Hematopoietic multipotent progenitor cell treated with erythropoietin and hydrocortisone succinate and interleukin-3 and kit ligand, for 17 days (in vitro differentiated cells): Measurements from ENCODE around the gene INAFM2.

ENCODE experiments used
- DNase-seq: peaks from one replicate; pipeline ENCODE4 v3.0.0-alpha.2; 2015; ENCODE audit warnings: low spot score

Gene INAFM2

DNA sequence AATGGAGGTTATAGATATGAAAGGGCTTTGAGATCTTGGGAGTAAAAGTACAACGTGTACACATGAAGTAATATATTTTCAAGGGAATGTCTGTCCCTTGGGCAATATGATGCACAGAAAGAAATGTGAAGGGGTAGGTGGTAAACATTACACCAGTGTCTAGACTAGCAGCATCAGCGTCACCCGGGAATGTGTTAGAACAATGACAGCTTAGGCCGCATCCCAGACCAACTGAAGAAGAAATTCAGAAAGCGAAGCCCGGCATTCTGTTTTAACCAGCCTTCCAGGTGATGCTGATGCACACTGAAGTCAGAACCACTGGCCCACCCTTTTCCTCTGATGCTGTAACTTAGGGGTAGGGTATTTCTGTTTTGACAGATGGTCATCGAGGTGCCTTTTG, 6.3 kb downstream of the INAFM2 start:
- DNase-seq: no peak

DNA sequence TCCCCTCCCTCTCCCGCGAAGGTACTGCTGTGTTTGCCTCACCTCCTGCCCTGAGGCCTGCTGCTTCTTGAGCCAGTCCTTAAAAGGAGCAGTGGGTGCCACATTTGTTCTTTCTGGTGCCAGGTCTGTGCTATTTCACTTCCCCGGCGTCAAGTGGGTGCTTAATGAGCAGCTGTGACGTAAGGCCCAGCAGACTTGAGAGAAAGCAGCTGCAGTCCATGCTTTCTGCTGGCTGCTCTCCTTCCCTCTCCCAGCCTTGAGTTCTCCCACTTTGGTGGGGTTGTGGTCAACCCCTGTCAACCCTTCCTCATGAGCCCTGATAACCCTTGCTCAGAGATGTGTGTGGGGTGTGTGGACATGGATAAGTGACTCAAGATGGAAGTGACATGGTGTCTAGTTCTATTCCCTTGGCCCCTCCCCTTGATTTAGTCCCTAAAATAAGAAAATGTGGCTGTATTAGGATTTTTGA, 6.9 kb downstream of the INAFM2 start:
- DNase-seq: no peak

DNA sequence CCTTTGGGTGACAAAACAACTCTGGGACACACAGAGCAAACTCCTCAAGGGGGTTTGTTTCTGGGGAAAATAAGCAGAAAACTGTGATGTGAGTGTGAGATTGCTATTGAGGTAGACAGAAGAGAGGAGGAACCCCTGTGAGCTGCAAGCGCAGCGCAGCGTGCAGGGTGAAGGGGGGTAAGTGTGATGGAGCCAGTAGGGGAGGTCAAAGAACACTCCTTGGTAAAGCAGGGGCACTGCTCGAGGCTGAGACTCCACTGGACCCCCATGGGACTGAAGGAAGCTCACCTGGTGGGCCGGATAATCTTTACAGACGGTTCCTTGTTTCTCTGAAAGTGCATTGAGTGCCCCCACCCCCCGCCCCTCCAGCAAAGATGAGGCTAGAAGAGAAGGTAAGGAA, 7.5 kb downstream of the INAFM2 start:
- DNase-seq: no peak

GRCh38 chr15:40331637-40332036, 8.1 kb downstream of the INAFM2 start:
- DNase-seq: no peak

DNA sequence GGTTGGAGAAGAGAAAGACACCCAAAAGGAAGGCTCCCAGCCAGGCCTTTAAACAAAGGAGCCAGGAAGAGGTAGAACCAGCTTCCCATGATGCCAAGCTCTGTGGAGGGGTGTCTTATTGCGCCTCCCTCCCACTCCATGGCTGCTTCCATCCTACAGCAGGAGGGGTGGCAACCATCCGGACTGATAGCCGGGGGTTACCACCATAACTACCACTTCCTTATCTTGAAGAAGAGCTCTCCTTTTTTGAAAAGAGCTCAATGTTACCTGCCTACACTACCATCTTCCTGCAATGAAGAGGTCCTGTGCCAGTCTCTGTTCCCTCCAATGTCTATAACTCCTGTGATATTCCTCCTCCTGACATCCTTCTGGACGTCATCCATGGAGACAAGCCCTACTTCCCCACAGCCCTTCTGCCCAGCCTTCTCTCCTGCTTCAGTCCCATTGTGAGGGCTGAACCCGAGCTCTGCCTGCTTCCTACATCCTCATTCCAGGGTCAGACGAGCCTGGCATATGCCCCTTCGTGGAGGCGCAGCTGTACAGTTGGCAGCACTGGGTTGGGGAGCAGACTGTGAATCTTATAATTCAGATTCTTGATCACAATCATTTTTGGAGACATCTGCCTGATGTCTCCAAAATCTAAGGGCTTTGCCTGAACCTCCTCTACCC, 8.8 kb downstream of the INAFM2 start:
- no peak for DNase-seq

DNA sequence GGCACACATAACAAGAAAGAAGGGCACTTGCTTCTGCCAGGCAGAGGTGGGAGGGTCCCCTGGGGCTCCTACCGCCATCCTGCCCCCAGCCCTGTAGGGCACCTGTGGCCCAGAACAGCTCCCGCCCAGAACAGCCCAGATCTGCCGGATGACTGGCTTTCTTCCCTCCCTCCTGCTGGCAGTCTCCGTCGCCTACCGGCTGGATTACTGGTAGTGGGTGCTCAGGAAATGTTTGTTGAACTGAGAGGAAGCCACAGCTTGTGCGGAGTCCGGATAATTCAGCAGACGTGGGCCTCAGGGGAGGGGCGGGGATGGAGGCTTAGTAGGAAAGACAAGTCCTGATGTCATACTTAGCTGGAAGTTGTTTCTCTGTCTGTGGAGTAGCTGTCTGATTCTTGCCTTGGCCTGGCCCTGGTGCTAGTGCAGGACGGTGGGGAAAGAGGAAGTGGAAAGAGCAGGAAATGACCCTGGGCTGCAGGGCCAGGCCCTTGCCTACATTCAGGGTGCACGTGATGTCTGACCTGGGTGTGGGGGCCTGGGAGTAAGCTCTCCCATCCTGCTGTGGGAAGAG, 10.5 kb downstream of the INAFM2 start:
- no peak for DNase-seq

GRCh38 chr15:40334541-40334940, 11.0 kb downstream of the INAFM2 start:
- no peak for DNase-seq

GRCh38 chr15:40334941-40335795, 11.7 kb downstream of the INAFM2 start:
- no peak for DNase-seq

DNA sequence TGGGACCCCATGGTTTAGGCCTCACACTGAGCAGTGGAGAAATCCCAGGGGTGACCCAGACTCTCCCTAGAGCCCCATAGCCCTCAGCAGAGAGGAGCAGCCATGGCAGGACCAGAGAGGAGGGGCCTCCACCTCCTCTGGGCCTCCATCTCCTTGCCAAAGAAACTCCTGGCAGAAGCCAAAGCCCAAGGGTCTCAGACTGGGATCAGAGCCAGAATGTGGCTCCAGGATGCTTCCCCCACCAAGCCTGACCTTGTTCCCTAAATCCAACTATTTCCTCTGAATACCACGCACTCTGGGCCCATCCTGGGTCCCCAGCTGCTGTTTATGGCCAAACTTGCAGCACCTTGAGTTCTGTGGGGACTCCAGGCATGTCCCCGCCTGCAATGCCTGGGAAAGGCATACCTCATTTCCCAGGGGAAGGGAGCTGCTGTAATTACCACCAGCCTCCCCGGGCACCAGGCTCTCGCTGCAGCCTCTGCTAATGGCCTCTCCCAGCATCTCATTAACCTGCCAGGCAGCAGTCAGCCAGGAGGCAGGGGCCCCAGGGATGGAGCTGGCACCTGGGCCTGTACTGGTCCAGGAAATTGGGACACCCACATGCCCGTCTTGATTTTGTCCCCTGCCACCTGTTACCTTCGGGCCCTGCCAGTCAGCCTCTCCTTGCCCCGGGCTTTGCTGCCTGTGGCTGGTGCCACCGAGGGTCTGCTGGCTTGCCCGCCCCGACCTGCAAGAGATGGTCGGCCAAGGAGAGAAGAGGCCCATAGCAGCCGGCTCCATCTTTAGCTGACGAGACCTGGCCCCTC, 12.6 kb downstream of the INAFM2 start:
- no peak for DNase-seq

- no peak for DNase-seq
Observed at GRCh38 chr15:40336744-40337122, 13.2 kb downstream of the INAFM2 start.

- no peak for DNase-seq
Observed at GRCh38 chr15:40337597-40337996, 14.1 kb downstream of the INAFM2 start.

GRCh38 chr15:40338041-40338657, 14.7 kb downstream of the INAFM2 start:
- peak; percentile 35 for DNase-seq

DNA sequence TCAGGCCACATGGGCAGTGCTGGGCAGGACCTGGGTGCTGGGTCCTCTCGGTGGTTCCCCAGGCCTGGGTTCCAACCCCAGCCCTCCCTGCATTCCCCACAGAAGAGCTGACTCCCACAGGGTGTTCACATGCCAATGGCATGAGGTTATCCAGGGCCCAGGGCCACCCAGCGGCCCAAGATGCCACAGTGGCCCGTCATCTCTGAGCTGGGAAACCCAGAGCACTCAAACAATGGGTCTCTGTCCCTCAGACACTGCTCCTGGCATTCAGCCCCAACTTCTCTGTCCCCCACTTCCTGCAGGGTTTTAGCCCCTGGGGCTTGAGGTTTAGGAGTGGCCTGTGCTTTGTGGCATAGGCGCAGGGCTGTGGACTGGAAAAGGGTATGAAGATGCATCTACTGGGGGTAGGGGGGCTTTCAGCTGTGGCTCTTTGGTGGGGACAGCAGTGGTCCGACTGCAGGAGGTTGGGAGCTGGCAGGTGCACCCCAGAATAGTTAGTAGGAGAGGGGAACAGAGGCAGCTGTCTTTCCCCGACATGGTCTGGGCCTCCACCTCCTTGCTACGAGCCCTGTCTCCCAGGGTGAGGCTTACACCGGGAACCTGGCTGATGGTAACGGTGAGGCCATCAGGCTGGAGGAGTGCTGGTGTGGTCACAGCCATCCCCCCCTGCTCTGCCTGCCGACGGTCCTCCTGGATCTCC, 15.6 kb downstream of the INAFM2 start:
- no peak for DNase-seq

DNA sequence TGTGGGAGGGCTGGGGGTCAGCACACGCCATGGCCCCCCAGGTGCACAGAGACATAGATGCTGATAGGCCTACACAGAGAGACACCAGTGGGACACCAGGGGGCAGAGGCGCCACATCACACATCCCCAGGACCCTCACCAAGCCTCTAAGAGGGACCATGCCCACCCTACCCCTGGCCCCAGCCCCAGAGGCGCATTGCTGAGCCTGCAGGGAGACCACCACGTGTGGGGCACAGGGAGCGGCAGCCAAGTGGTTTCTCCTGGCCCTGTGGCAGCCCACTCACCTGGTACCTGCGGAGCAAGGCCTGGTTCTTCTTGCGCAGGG, 16.1 kb downstream of the INAFM2 start:
- no peak for DNase-seq

GRCh38 chr15:40340038-40340739, 16.7 kb downstream of the INAFM2 start:
- no peak for DNase-seq

DNA sequence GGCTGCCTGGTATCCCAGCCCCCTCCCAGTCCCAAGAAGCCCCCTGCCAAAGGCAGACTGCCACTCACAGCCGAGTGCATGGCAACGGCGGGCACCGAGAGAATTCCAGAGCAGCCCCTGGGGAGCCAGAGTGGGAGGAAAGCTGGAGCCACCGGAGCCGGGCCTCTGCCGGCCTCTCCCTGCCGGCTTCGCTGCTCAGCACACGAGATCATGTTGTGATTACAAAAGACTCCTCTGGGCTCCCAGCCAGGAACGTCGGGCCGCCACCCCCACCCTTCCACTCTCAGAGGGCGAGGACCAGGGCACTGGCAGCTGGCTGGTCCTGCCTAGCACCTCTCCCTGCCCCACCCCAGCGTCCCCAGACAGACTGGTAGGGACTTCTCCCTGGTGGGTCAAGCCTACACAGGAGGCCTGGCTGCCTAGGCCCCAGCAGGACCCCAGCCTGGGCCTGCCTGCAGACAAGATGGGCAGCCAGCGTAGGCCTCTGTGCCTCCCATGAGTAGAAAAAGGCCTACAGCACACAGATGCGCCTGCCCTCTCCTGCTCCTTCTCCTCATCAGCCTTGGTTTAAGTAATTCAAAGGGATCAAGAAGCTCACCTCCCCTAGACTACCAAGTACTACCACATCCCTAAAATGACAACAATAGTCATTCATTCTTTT, 17.4 kb downstream of the INAFM2 start, which contains the start of gene CCDC9B:
Gene CCDC9B, minus strand, starts transcription at position 200 of the 661 bp plus-strand sequence. Its CDS starts 120 bp downstream, at position 80.
- DNase-seq: peak; percentile 77

GRCh38 chr15:40342416-40343320, 19.2 kb downstream of the INAFM2 start:
- no peak for DNase-seq

- no peak for DNase-seq
Observed at GRCh38 chr15:40343512-40343911, 20.0 kb downstream of the INAFM2 start.

DNA sequence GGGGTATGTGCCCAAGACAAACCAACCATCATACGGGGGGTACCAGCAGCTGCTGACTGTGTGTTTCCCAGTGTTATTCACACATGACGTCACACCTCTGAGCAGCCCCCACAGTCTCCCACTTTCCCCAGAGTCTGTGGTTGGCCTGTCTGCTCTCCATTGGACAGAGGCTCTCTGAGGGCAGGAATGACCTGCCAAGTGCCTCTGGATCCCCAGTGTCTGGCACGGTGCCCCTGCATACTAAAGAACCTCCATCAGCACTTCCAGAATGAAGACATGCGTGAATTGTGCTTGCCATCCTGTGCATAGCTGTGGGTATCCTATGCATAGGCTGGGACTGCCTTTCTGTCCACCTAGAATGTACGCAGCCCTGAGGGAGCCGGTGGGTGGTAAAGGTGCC, 20.7 kb downstream of the INAFM2 start:
- DNase-seq: no peak
